Fibroblast of lung (primary cell): ENCODE results near the gene ATOH8. TPM values are rescaled to one million over a fixed set of nuclear protein-coding genes. Genes with fewer than 3 reads are reported as not detected.
"Not testable (repeated sequence)": the region's sequence is repeated elsewhere in the genome, so short reads cannot be mapped to it uniquely, and the experiment has no call there.

Experiments used
- DNase-seq, 2 donors: peaks; one replicate each; pipeline versions ENCODE4 v3.0.0 to v3.0.0-alpha.2; 2010; ENCODE audit warnings: low read depth in 2 of 2
- H2AFZ ChIP-seq: 2 replicates; pipeline ENCODE4 v1.5.1; 2012; ENCODE audit warnings: low read length, control low read depth, inconsistent platforms
- H3K27ac ChIP-seq: 2 replicates; pipeline ENCODE4 v1.5.1; 2011; ENCODE audit warnings: low read length, control low read depth; ENCODE audit not compliant: insufficient read depth
- H3K27me3 ChIP-seq: 2 replicates; pipeline ENCODE4 v1.5.1; 2011; ENCODE audit warnings: mild to moderate bottlenecking, low read length; ENCODE audit not compliant: control insufficient read depth, insufficient read depth
- H3K36me3 ChIP-seq: 2 replicates; pipeline ENCODE4 v1.5.1; 2011; ENCODE audit warnings: low read length; ENCODE audit not compliant: control insufficient read depth, insufficient read depth
- H3K4me1 ChIP-seq: 2 replicates; pipeline ENCODE4 v1.5.1; 2011; ENCODE audit warnings: low read length; ENCODE audit not compliant: control insufficient read depth, insufficient read depth; ENCODE audit errors: extremely low read depth
- H3K4me2 ChIP-seq: 2 replicates; pipeline ENCODE4 v1.5.1; 2011; ENCODE audit warnings: low read length, control low read depth; ENCODE audit not compliant: insufficient read depth; ENCODE audit errors: extremely low read depth
- H3K4me3 ChIP-seq, 4 experiments: fragments of 200-600 bp in 1 of 4; sonication (generic) in 1 of 4; replicated peaks in 1 of 4; 2 replicates each; pipeline ENCODE4 v1.5.1; 2011 to 2016; ENCODE audit warnings: low read length in 4 of 4, low read depth in 3 of 4, mild to moderate bottlenecking in 3 of 4, control low read depth in 2 of 4, inconsistent platforms in 1 of 4, mixed read lengths in 1 of 4; ENCODE audit not compliant: insufficient read depth in 1 of 4; ENCODE audit errors: control extremely low read depth in 1 of 4
- H3K79me2 ChIP-seq: 2 replicates; pipeline ENCODE4 v1.5.1; 2012; ENCODE audit warnings: mild to moderate bottlenecking, low read length, inconsistent platforms; ENCODE audit not compliant: control insufficient read depth, insufficient read depth
- H3K9ac ChIP-seq: 2 replicates; pipeline ENCODE4 v1.5.1; 2011; ENCODE audit warnings: mild to moderate bottlenecking, low read length, control low read depth; ENCODE audit not compliant: insufficient read depth
- H3K9me3 ChIP-seq: 2 replicates; pipeline ENCODE4 v1.5.1; 2012; ENCODE audit warnings: low read depth, low read length; ENCODE audit not compliant: control insufficient read depth, insufficient read depth
- H4K20me1 ChIP-seq: 2 replicates; pipeline ENCODE4 v1.5.1; 2011; ENCODE audit warnings: low read length; ENCODE audit not compliant: control insufficient read depth, insufficient read depth; ENCODE audit errors: extremely low read depth
- EZH2 ChIP-seq: IDR thresholded peaks from 2 replicates; pipeline ENCODE4 v1.5.1; 2012; ENCODE audit warnings: low read length, control low read depth, mild to moderate bottlenecking; ENCODE audit errors: missing control alignments
- polyA plus RNA-seq, 2 donors: library from polyadenylated mRNA; depleted of rRNA in 1 of 2; stranded (reverse) in 1 of 2; unstranded in 1 of 2; fragments of >200 nt; gene quantifications; 2 replicates each; pipeline ENCODE4 v1.2.1, GENCODE V29; 2011 to 2012; ENCODE audit warnings: missing spikeins in 1 of 2
- total RNA-seq: library from RNA; depleted of rRNA; stranded (reverse); fragments of >200 nt; gene quantifications from 2 replicates; pipeline ENCODE4 v1.2.1, GENCODE V29; 2014
- TF ChIP-seq, protein P1 (sequence below), 2 donors: IDR thresholded peaks in 1 of 2; conservative IDR thresholded peaks in 1 of 2; 1 replicate in 1 of 2; 2 replicates in 1 of 2; pipeline ENCODE4 v1.5.1; 2011 to 2012; ENCODE audit warnings: low read length in 2 of 2, control low read depth in 1 of 2, inconsistent platforms in 1 of 2, low read depth in 1 of 2, mild to moderate bottlenecking in 1 of 2

The ATOH8 gene
- total and polyA plus RNA-seq, 2 donors (not counting 1 experiment from before 2014, with no cell fraction given): 5.6 to 19.2 TPM

DNA sequence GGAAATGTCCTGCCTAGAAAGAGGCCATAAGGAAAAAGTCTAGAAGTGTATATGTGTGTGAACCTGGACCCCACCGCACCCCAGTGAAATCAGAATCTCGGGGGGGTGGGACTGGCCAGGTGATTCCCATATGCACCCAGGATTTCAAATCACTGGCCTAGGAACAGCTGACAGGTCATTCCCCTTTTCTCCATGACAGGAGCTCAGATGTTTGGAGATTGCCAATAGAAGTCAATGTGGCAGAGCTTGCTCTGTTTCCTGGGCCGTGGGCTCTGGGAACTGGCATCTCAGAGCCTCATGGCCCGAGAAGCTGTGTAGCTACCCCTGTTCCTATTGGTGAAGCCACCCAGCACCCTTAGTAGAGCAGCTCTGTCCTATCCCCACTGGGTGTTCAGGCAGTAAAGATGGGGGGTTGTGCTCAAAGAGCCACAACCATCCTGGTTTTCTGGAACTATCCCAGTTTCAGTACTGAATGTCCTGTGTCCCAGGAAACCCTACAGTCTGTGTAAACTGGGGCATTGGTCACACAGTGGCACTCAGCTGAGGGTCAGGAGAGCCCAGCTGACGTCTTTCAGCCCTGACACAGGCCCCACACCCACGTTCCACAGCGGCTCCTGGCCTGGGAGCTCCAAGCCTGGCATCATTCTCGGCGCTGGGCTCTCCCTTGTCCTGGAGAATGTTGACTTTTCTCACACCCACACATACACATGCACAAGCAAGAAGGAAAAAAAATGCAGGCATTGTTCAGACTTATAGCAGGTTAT, 40.8 kb upstream of the ATOH8 start:
- Histone ChIP-seq H3K27ac (no peak overlapping the region), H3K27me3 (no peaks in the 10 kb centered on the region), H3K79me2 (no peaks in the 10 kb centered on the region), H3K4me1 (peaks cover 7% of the 10 kb centered on the region), H3K9me3 (no peaks in the 10 kb centered on the region), H3K9ac (no peak overlapping the region), H4K20me1 (no peaks in the 10 kb centered on the region), H2AFZ (no peak overlapping the region), H3K4me2 (no peak overlapping the region), H3K36me3 (no peaks in the 10 kb centered on the region), H3K4me3 (no peak overlapping the region)
- no peak for TF ChIP-seq EZH2
- TF ChIP-seq, protein P1, sequence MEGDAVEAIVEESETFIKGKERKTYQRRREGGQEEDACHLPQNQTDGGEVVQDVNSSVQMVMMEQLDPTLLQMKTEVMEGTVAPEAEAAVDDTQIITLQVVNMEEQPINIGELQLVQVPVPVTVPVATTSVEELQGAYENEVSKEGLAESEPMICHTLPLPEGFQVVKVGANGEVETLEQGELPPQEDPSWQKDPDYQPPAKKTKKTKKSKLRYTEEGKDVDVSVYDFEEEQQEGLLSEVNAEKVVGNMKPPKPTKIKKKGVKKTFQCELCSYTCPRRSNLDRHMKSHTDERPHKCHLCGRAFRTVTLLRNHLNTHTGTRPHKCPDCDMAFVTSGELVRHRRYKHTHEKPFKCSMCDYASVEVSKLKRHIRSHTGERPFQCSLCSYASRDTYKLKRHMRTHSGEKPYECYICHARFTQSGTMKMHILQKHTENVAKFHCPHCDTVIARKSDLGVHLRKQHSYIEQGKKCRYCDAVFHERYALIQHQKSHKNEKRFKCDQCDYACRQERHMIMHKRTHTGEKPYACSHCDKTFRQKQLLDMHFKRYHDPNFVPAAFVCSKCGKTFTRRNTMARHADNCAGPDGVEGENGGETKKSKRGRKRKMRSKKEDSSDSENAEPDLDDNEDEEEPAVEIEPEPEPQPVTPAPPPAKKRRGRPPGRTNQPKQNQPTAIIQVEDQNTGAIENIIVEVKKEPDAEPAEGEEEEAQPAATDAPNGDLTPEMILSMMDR (conservative IDR thresholded peaks at IDR 0.05 in 1 of 2, IDR thresholded peaks at IDR 0.05 in 1 of 2; ENCODE audit: low read depth in 1 of 2, low read length in 2 of 2): no peak
- DNase-seq: peak; percentile 77 to 86

DNA sequence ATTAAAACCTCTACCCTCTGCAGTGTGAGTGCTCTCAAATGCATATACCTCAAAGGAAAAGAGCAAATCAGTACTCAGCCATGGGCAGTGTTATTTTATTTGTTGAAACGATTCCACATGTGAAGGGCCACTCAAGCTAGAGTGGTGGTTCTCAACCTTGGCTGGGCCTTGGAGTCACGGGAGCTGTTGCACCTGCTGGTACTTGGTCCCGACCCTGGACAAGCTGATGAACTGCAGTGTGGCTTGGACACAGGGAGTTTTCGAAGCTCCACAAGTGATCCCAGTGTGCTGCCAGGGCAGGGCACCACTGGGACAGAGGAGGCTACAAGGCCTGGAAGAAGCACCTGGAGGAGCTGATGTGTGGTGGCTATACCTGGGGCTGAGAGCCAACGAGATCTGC, 40.0 kb upstream of the ATOH8 start:
- Histone ChIP-seq H3K27ac (no peak overlapping the region), H3K4me2 (no peak overlapping the region), H3K4me1 (peaks cover 7% of the 10 kb centered on the region), H4K20me1 (no peaks in the 10 kb centered on the region), H3K27me3 (no peaks in the 10 kb centered on the region), H3K9ac (no peak overlapping the region), H3K4me3 (no peak overlapping the region), H3K79me2 (no peaks in the 10 kb centered on the region), H3K36me3 (no peaks in the 10 kb centered on the region), H2AFZ (no peak overlapping the region), H3K9me3 (no peaks in the 10 kb centered on the region)
- no peak for DNase-seq
- no peak for TF ChIP-seq EZH2
- TF ChIP-seq, protein P1 (conservative IDR thresholded peaks at IDR 0.05 in 1 of 2, IDR thresholded peaks at IDR 0.05 in 1 of 2; ENCODE audit: low read depth in 1 of 2, low read length in 2 of 2): no peak

DNA sequence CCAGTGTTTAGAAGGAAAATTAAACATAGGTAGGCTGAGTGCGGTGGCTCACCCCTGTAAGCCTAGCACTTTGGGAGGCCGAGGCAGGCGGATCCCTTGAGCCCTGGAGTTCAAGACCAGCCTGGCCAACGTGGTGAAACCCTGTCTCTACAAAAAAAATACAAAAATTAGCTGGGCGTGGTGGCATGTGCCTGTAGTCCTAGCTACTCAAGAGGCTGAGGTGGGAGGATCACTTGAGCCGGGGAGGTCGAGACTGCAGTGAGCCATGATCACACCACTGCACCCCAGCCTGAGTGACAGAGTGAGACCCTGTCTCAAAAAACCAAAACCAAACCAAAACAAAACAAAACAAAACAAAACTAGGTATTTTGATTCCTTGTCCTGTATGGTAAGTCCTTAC, 39.4 kb upstream of the ATOH8 start:
- H3K27me3 ChIP-seq, H3K4me2 ChIP-seq, H3K36me3 ChIP-seq, H3K4me1 ChIP-seq, H4K20me1 ChIP-seq, H3K9me3 ChIP-seq, H3K27ac ChIP-seq, H3K9ac ChIP-seq, DNase-seq, H2AFZ ChIP-seq, H3K79me2 ChIP-seq, H3K4me3 ChIP-seq: not testable (repeated sequence)
